GM06990 (cell line): Measurements from ENCODE around the gene HOXC5.

Experiments used
- DNase-seq: peaks from one replicate; pipeline ENCODE4 v3.0.0-alpha.2; 2011; ENCODE audit not compliant: insufficient read length; ENCODE audit errors: extremely low read depth
- H3K27me3 ChIP-seq: replicated peaks from 2 replicates; pipeline ENCODE4 v1.6.0; 2011; ENCODE audit warnings: low read length; ENCODE audit not compliant: control insufficient read depth, insufficient read depth
- H3K36me3 ChIP-seq: 2 replicates; pipeline ENCODE4 v1.5.1; 2011; ENCODE audit warnings: low read length; ENCODE audit not compliant: control insufficient read depth, insufficient read depth
- H3K4me3 ChIP-seq: replicated peaks from 2 replicates; pipeline ENCODE4 v1.5.1; 2011; ENCODE audit warnings: low read depth, mild to moderate bottlenecking, control low read depth, low read length
- TF ChIP-seq, protein P1 (sequence below): IDR thresholded peaks from 2 replicates; pipeline ENCODE4 v1.5.1; 2011; ENCODE audit warnings: low read length, control low read depth, mild to moderate bottlenecking, inconsistent platforms; ENCODE audit not compliant: insufficient read depth, poor library complexity, severe bottlenecking

Gene HOXC5

GRCh38 chr12:53994264-53995001 is 38.4 kb upstream of the HOXC5 start:
- H3K4me3 ChIP-seq, result no peak overlapping the region
- no peaks in the 10 kb centered on the region for H3K36me3 ChIP-seq
- TF ChIP-seq, protein P1, sequence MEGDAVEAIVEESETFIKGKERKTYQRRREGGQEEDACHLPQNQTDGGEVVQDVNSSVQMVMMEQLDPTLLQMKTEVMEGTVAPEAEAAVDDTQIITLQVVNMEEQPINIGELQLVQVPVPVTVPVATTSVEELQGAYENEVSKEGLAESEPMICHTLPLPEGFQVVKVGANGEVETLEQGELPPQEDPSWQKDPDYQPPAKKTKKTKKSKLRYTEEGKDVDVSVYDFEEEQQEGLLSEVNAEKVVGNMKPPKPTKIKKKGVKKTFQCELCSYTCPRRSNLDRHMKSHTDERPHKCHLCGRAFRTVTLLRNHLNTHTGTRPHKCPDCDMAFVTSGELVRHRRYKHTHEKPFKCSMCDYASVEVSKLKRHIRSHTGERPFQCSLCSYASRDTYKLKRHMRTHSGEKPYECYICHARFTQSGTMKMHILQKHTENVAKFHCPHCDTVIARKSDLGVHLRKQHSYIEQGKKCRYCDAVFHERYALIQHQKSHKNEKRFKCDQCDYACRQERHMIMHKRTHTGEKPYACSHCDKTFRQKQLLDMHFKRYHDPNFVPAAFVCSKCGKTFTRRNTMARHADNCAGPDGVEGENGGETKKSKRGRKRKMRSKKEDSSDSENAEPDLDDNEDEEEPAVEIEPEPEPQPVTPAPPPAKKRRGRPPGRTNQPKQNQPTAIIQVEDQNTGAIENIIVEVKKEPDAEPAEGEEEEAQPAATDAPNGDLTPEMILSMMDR, result no peak
- H3K27me3 ChIP-seq, result peaks cover 11% of the 10 kb centered on the region
- DNase-seq, result no peak

- DNase-seq, result no peak
- peaks cover 11% of the 10 kb centered on the region for H3K27me3 ChIP-seq
- no peaks in the 10 kb centered on the region for H3K36me3 ChIP-seq
- H3K4me3 ChIP-seq, result peak overlapping the region; percentile 58
- TF ChIP-seq, protein P1, result no peak
Observed at GRCh38 chr12:53995002-53995377, 37.9 kb upstream of the HOXC5 start.

DNA sequence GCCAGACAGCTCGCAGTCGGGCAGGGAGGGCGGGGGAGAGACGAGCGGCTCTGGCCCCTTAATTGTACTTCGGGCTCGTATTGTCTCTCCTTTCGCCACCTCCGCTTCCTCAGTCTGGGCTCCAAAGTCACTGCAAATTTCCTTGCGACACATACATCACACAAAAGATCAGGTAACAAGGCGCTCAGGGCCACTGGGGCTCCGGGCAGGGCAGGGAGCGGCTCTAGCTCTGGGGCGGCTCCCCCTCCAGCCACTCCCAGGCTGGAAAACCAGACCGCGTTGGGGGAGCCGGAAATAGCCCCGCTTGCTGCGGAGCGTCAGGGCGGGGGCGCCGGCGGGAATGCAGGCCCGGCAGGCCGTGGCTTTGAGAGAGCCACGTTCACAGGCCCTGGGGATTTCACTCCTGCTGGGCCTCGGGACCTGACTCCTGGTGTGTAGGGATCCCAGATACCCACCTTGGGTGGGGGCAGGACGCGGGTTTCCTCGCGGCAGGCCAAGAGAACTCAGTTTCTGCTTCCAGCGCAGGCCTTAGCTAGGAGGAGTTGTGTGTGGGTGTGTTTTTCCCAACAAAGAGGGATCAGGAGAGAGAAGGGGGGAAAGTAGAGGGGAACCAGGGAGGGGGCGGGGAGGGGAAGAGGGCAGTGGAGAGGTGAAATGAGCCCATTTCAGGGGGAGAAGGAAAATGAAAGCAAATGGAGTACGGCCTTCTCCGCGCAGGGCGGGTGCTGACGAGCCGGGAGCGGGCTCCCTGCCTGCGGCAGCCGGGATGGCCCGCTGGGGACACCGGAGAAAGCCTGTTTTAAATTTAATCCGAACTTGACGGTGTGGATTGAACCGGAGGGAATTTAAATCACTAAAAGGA is 37.2 kb upstream of the HOXC5 start:
- Histone ChIP-seq H3K27me3 (peaks cover 9% of the 10 kb centered on the region), H3K36me3 (no peaks in the 10 kb centered on the region), H3K4me3 (peak overlapping the region; percentile 58)
- DNase-seq, result no peak
- TF ChIP-seq, protein P1, result no peak

- DNase-seq, result no peak
- TF ChIP-seq, protein P1, result no peak
- Histone ChIP-seq H3K4me3 (peak overlapping the region; percentile 58), H3K36me3 (no peaks in the 10 kb centered on the region), H3K27me3 (peaks cover 8% of the 10 kb centered on the region)
Observed at GRCh38 chr12:53996240-53997203, 36.3 kb upstream of the HOXC5 start.

GRCh38 chr12:53997204-53998109 is 35.4 kb upstream of the HOXC5 start:
- no peak overlapping the region for H3K4me3 ChIP-seq
- H3K36me3 ChIP-seq, result no peaks in the 10 kb centered on the region
- no peak for DNase-seq
- peaks cover 6% of the 10 kb centered on the region for H3K27me3 ChIP-seq
- TF ChIP-seq, protein P1, result no peak
